Stomach (tissue), 9 donors: ENCODE results near the gene ENOX1. TPM values are rescaled to one million over a fixed set of nuclear protein-coding genes. Genes with fewer than 3 reads are reported as not detected.

ENCODE experiments used
- DNase-seq, 2 donors: peaks; one replicate each; pipeline versions ENCODE4 v3.0.0 to v3.0.0-alpha.2; 2013 to 2019
- H3K27ac ChIP-seq, 5 donors: fragments of 200-600 bp in 4 of 5; sonication (generic) in 4 of 5; one replicate each; pipeline ENCODE4 v1.5.1; 2013 to 2019; ENCODE audit warnings: mild to moderate bottlenecking in 1 of 5, moderate library complexity in 1 of 5
- H3K27me3 ChIP-seq, 3 donors: fragments of 200-600 bp; sonication (generic); one replicate each; pipeline ENCODE4 v1.5.1; 2017 to 2019; ENCODE audit warnings: mixed run types in 1 of 3
- H3K36me3 ChIP-seq, 4 donors: fragments of 200-600 bp; sonication (generic); 1 replicate in 3 of 4; 2 replicates in 1 of 4; pipeline ENCODE4 v1.5.1; 2016 to 2019
- H3K4me1 ChIP-seq, 4 donors: fragments of 200-600 bp; sonication (generic); one replicate each; pipeline ENCODE4 v1.5.1; 2016 to 2019
- H3K4me3 ChIP-seq, 4 donors: fragments of 200-600 bp; sonication (generic) in 3 of 4; one replicate each; pipeline ENCODE4 v1.5.1; 2016 to 2019; ENCODE audit warnings: mild to moderate bottlenecking in 1 of 4
- H3K9me3 ChIP-seq, 4 donors: fragments of 200-600 bp; sonication (generic); one replicate each; pipeline ENCODE4 v1.5.1; 2016 to 2019
- EP300 ChIP-seq: sonication (generic); formaldehyde crosslinking; IDR thresholded peaks from one replicate; pipeline ENCODE4 v1.6.1; 2017; ENCODE audit warnings: antibody characterized with exemption
- POLR2A ChIP-seq, 4 donors: fragments of 450-650 bp; IDR thresholded peaks; one replicate each; pipeline ENCODE4 v1.6.1; 2016; ENCODE audit warnings: antibody characterized with exemption in 4 of 4, control low read depth in 2 of 4, mild to moderate bottlenecking in 1 of 4, moderate library complexity in 1 of 4
- POLR2AphosphoS5 ChIP-seq, 3 donors: sonication (generic); formaldehyde crosslinking; IDR thresholded peaks; one replicate each; pipeline ENCODE4 v1.6.1; 2016; ENCODE audit warnings: antibody characterized with exemption in 3 of 3
- WGBS, 5 donors: extraction: QIAGEN DNeasy Blood & Tissue Kit in 3 of 5; methylation state at CpG; one replicate each; pipeline versions ENCODE4 v1.1.5 to v1.1.7; 2013 to 2018; 5-methylcytosine and 5-hydroxymethylcytosine counted together
- intact Hi-C: fragments of 100-400 bp; cut with DNase I; formaldehyde crosslinking; loops from one replicate; pipeline ENCODE4 v1.15.1; 2023; ENCODE audit warnings: low total_unique reads
- polyA plus RNA-seq, 3 donors: library from polyadenylated mRNA; stranded (reverse); fragments of 200-250 nt; gene quantifications; one replicate each; pipeline ENCODE4 v1.2.3, GENCODE V29; 2013
- total RNA-seq, 5 donors: library from RNA; depleted of rRNA; stranded (reverse); fragments of >200 nt; gene quantifications; one replicate each; pipeline versions ENCODE4 v1.1.0 to v1.2.3, GENCODE V29; 2014 to 2016
- TF ChIP-seq, protein P1 (sequence below), 7 experiments: fragments of 450-650 bp in 4 of 7; fragments of 200-600 bp in 3 of 7; sonication (generic) in 3 of 7; IDR thresholded peaks; one replicate each; pipeline ENCODE4 v1.5.1; 2016 to 2019; ENCODE audit warnings: antibody characterized with exemption in 7 of 7, control low read depth in 2 of 7, mild to moderate bottlenecking in 1 of 7
- donor health status: healthy with polysubstance abuse.
- donor health status: Bipolar disorder and iron deficiency.
- donor health status: healthy.

Gene ENOX1
- total and polyA plus RNA-seq, 8 donors = 0.46 to 6.2 (median 1.4) TPM; not detected in 1

DNA sequence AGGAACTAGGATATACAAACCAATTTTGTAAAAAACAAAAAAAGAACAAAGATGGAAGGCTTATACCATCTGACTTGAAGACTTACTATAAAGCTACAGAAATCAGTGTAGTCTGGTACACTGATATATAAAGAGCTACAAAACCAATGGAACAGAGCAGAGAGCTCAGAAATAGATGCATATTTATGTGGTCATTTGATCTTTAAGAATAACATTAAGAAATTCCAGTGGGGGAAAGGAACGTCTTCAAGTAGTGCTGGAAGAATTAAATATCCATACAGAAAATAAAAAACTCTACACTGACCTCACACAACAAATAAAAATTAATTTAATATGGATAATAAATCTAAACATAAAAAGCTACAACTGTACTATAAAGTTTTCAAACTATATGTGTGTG lies 317.0 kb downstream of the ENOX1 start:
- Histone ChIP-seq H3K27me3 (no peaks in the 10 kb centered on the region), H3K36me3 (no peaks in the 10 kb centered on the region), H3K4me1 (peaks cover 0 to 17% (median 5%) of the 10 kb centered on the region in 4 donors), H3K4me3 (no peak overlapping the region), H3K9me3 (no peaks in the 10 kb centered on the region), H3K27ac (no peak overlapping the region)
- 71 to 90% (median 82%) methylated on average over 1 of the region's 1 CpG for WGBS, 5 donors
- no peak for DNase-seq
- TF ChIP-seq POLR2AphosphoS5 (IDR thresholded peaks at IDR 0.05) = no peak
- no peak for TF ChIP-seq EP300
- TF ChIP-seq, protein P1, sequence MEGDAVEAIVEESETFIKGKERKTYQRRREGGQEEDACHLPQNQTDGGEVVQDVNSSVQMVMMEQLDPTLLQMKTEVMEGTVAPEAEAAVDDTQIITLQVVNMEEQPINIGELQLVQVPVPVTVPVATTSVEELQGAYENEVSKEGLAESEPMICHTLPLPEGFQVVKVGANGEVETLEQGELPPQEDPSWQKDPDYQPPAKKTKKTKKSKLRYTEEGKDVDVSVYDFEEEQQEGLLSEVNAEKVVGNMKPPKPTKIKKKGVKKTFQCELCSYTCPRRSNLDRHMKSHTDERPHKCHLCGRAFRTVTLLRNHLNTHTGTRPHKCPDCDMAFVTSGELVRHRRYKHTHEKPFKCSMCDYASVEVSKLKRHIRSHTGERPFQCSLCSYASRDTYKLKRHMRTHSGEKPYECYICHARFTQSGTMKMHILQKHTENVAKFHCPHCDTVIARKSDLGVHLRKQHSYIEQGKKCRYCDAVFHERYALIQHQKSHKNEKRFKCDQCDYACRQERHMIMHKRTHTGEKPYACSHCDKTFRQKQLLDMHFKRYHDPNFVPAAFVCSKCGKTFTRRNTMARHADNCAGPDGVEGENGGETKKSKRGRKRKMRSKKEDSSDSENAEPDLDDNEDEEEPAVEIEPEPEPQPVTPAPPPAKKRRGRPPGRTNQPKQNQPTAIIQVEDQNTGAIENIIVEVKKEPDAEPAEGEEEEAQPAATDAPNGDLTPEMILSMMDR (IDR thresholded peaks at IDR 0.05) = no peak
- no peak for TF ChIP-seq POLR2A (IDR thresholded peaks at IDR 0.05)
- intact Hi-C loops = no loop called here

DNA sequence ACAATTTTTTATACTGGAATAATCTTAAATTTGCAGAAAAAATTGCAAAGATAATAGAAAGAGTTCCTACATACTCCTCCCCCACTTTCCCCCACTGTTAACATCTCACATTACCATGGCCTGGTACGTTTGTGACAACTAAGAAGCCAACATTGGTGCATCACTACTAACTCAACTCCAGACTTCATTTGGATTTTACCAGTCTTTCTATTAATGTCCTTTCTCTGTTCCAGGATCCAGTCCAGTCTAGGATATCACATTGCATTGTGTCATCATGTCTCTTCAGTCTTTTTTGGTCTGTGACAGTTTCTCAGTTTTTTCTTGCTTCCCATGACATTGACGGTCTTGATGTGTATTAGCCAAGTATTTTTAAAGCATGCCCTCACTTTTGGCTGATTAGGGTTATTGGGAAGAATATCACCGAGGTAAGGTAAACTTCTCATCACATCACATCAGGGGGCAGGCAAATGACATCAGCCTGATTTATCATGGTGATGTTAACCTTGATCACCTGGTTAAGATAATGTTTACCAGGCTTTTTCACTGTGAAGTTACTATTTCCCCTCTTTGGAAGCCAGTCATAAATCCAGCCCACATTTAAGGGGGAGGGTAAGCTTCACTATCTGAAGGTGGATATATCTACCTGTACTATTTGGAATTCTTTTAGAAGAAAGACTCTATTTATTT lies 322.1 kb downstream of the ENOX1 start:
- no peaks in the 10 kb centered on the region for H3K27me3 ChIP-seq
- intact Hi-C loops = no loop called here
- no peaks in the 10 kb centered on the region for H3K4me1 ChIP-seq
- no peaks in the 10 kb centered on the region for H3K36me3 ChIP-seq
- DNase-seq = no peak
- WGBS, 5 donors = 82 to 91% (median 85%) methylated on average over 3 of the region's 3 CpGs
- no peak overlapping the region for H3K27ac ChIP-seq
- no peak overlapping the region for H3K4me3 ChIP-seq
- no peaks in the 10 kb centered on the region for H3K9me3 ChIP-seq
- TF ChIP-seq EP300 (no peak), POLR2A (IDR thresholded peaks at IDR 0.05) (no peak), POLR2AphosphoS5 (IDR thresholded peaks at IDR 0.05) (no peak)
- TF ChIP-seq, protein P1 (IDR thresholded peaks at IDR 0.05) = no peak

DNA sequence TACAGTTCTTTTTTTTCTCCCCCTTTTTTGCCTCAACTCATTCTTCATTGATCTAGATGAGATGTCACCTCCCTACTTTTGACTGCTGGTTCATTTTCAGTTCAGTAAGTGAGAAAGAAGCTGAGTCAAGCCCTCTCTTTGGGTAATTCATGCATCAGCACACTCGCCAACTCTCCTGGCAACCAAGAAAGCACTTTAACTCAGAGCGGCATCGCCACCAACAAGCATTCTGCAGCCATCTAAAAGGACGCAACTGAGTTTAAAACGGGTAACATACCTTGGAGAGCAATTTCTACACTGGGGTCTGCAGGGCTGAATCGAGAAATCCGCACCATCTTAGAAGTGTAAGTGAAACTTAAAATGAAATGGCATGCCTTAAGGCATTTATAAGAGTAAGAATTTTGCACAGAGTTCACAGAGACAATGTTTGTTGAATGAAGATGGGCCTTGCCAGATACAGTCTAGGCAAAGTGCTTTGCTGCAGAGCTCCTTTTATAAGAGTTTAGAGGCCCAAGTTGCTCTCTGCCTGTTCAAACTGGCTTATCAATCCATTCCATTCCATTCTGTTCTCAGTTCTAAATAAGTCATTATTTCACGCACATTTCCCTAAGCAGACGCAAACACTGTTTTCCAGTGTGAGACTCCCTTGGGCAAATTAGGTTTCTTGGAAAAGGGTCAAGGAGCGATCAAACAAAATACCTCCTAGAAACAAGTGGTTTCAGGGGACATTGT lies 338.0 kb downstream of the ENOX1 start:
- no peak for TF ChIP-seq POLR2AphosphoS5 (IDR thresholded peaks at IDR 0.05)
- TF ChIP-seq POLR2A (IDR thresholded peaks at IDR 0.05) = no peak
- TF ChIP-seq EP300 = no peak
- TF ChIP-seq, protein P1 (IDR thresholded peaks at IDR 0.05) = no peak
- WGBS, 5 donors = 80 to 87% (median 81%) methylated on average over 10 of the region's 10 CpGs
- Histone ChIP-seq H3K9me3 (no peaks in the 10 kb centered on the region), H3K4me3 (no peak overlapping the region), H3K36me3 (no peaks in the 10 kb centered on the region), H3K27me3 (no peaks in the 10 kb centered on the region), H3K4me1 (peaks cover 0 to 11% (median 0%) of the 10 kb centered on the region in 4 donors), H3K27ac (no peak overlapping the region)
- intact Hi-C loops = no loop called here
- DNase-seq = peak in 1 of 2 donors; percentile 20

DNA sequence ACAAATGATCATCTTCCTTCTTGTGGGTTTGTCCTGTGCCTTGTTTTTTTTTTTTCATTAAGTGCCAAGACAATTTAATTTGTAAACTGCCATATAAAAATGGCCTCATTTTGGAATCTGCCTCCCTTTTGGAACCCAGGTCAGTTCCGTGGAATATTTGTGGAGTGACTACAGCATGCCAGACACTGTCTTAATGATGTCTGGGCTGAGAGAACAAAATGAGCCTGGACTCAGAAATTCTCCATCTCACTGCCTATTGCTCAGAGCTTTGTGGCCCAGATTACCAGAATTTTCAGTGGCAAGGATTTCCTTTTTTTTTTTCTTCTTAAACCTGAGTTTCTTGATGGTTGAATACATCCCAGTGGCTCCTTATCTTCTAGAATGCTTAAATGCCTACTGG lies 340.6 kb downstream of the ENOX1 start:
- no peak overlapping the region for H3K4me3 ChIP-seq
- intact Hi-C loops = no loop called here
- WGBS, 5 donors = 57 to 92% (median 79%) methylated on average over 1 of the region's 1 CpG

More for the DNA sequence above, 340.6 kb downstream of the ENOX1 start:
- TF ChIP-seq POLR2AphosphoS5 (IDR thresholded peaks at IDR 0.05) (no peak), EP300 (no peak), POLR2A (IDR thresholded peaks at IDR 0.05) (no peak)
- TF ChIP-seq, protein P1 (IDR thresholded peaks at IDR 0.05) = no peak
- Histone ChIP-seq H3K27me3 (no peaks in the 10 kb centered on the region), H3K36me3 (no peaks in the 10 kb centered on the region), H3K4me1 (peaks cover 0 to 11% (median 0%) of the 10 kb centered on the region in 4 donors), H3K9me3 (no peaks in the 10 kb centered on the region), H3K27ac (no peak overlapping the region)
- no peak for DNase-seq
